Lower lobe of right lung (tissue), 2 donors: Measurements from ENCODE around the gene PSMA1. TPM values are rescaled to one million over a fixed set of nuclear protein-coding genes. Genes with fewer than 3 reads are reported as not detected.

ENCODE experiments used
- ATAC-seq, 2 donors: fragments of 200-7000 bp; cut with Tn5 transposase; one replicate each; pipeline ENCODE4 v1.9.1; 2020 to 2022; ENCODE audit warnings: mild to moderate bottlenecking in 2 of 2, moderate library complexity in 2 of 2
- DNase-seq: peaks from one replicate; pipeline ENCODE4 v3.0.0-alpha.2; 2020
- H3K27ac ChIP-seq: fragments of 200-600 bp; one replicate; pipeline ENCODE4 v1.8.0; 2022
- H3K27me3 ChIP-seq: fragments of 200-600 bp; one replicate; pipeline ENCODE4 v1.8.0; 2022; ENCODE audit warnings: low read depth
- H3K36me3 ChIP-seq: fragments of 200-600 bp; one replicate; pipeline ENCODE4 v1.8.0; 2022; ENCODE audit warnings: mild to moderate bottlenecking
- H3K4me1 ChIP-seq: fragments of 200-600 bp; one replicate; pipeline ENCODE4 v1.8.0; 2022
- H3K4me3 ChIP-seq: fragments of 200-600 bp; one replicate; pipeline ENCODE4 v1.8.0; 2022; ENCODE audit warnings: mild to moderate bottlenecking
- H3K9me3 ChIP-seq: fragments of 200-600 bp; one replicate; pipeline ENCODE4 v1.8.0; 2022
- CTCF ChIP-seq: fragments of 200-600 bp; IDR thresholded peaks from one replicate; pipeline ENCODE4 v1.8.0; 2022; ENCODE audit warnings: antibody characterized with exemption, mild to moderate bottlenecking
- intact Hi-C: fragments of 100-400 bp; cut with DNase I; formaldehyde crosslinking; loops from one replicate; pipeline ENCODE4 v1.11.0; 2022
- total RNA-seq: library from RNA; stranded (reverse); fragmentation: NEBNext Ultra II Directional; extraction: Animal tissue kit (Norgen Biotek cat#: 25700); gene quantifications from one replicate; pipeline ENCODE4 v1.2.1, GENCODE V29; 2021
- donor health status: DM: no; HTN: yes; CAD: no; lungs with severe emphysema.

Gene PSMA1
- total RNA-seq, 1 donor from 2014 or later, result 121 TPM

GRCh38 chr11:14460147-14460546, 60.0 kb downstream of the PSMA1 start:
- no peak for TF ChIP-seq CTCF
- Histone ChIP-seq H3K4me1 (peaks cover 5% of the 10 kb centered on the region), H3K9me3 (no peaks in the 10 kb centered on the region), H3K27ac (no peak overlapping the region), H3K36me3 (peaks cover 96% of the 10 kb centered on the region), H3K4me3 (no peak overlapping the region), H3K27me3 (no peaks in the 10 kb centered on the region)
- DNase-seq (no peak), ATAC-seq (no peak)
- intact Hi-C loops, result no loop called here

DNA sequence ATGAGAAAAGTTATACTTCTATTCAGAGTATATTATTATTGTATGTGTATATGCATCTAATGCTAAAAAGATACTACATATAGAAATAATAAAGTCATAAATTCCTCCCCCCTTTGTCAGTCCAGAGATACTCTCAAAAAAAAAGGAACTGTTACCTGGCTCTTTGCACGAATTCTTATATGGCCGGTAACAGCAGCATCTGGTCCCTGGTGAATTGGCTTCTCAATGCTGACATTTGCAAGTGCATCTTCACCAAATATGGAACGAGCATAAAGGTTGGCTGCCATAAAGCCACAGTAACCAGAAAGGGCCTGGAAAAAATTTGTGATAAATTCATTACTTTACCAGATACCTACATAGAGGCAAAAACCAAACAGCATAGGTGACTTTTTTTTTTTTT, 61.8 kb downstream of the PSMA1 start:
- H3K9me3 ChIP-seq, result no peaks in the 10 kb centered on the region
- peaks cover 80% of the 10 kb centered on the region for H3K36me3 ChIP-seq
- H3K4me1 ChIP-seq, result no peaks in the 10 kb centered on the region
- no peak overlapping the region for H3K4me3 ChIP-seq
- intact Hi-C loops, result loop anchor here (10.0 kb wide), 1 partner anchor 154 kb away; no protein-coding TSS in a partner anchor
- ATAC-seq, result no peak
- TF ChIP-seq CTCF, result no peak
- H3K27ac ChIP-seq, result no peak overlapping the region
- no peak for DNase-seq
- no peaks in the 10 kb centered on the region for H3K27me3 ChIP-seq

DNA sequence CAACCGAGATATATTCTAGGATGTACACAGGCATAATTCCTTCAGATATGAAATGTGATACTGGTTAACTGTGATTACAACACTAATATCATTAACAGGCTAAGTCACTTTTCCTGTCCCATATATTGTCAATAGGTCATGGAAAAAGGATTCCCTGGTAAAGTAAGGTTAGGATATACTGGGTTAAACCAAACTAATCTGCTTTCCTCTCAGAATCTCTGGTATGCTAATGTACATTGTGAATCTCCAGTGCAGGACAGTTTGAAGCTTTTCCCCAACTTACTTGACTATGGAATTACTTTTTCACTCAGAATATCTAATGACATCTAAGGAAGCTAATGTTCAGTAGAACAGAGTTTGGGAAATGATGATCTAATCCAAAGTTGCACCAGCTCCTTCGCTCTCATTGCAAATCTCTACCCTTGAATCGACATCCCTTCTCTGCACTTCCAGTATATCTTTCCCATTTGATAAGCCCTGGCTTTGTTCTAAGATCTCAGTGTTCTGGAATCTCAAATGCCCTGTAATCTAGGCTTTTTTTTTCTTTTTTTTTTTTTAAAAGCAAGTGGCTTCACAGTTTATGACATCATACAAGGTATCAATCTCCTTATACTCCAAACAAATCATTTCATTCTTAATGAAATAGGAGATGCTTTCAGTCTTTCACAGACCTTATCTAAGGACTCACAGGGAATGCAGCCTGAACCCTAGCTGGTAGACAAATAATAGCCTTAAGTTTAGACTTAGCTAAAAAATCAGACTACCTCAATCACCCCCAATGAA, 64.3 kb downstream of the PSMA1 start:
- Histone ChIP-seq H3K27me3 (no peaks in the 10 kb centered on the region), H3K27ac (no peak overlapping the region), H3K4me3 (no peak overlapping the region), H3K4me1 (no peaks in the 10 kb centered on the region), H3K36me3 (peaks cover 73% of the 10 kb centered on the region), H3K9me3 (no peaks in the 10 kb centered on the region)
- TF ChIP-seq CTCF, result no peak
- no peak for DNase-seq
- no peak for ATAC-seq
- intact Hi-C loops, result loop anchor here (10.0 kb wide), 1 partner anchor 151 kb away; no protein-coding TSS in a partner anchor

Other genes with a start within 250 kb of the PSMA1 start
- gene RRAS2, start 161.2 kb downstream of the PSMA1 start, total RNA-seq, result 35.8 TPM
- 87.8 TPM for gene COPB1, start 20.6 kb downstream of the PSMA1 start, total RNA-seq
- 34.3 TPM for gene PDE3B, start 123.4 kb upstream of the PSMA1 start, total RNA-seq